Breast epithelium (tissue), 3 donors: ENCODE data around the gene MCF2L2.

ENCODE experiments used
- POLR2A ChIP-seq: fragments of 450-650 bp; IDR thresholded peaks from one replicate; pipeline ENCODE4 v1.6.1; 2016; ENCODE audit warnings: antibody characterized with exemption, mild to moderate bottlenecking, moderate library complexity
- POLR2AphosphoS5 ChIP-seq, 3 donors: sonication (generic); formaldehyde crosslinking; IDR thresholded peaks; one replicate each; pipeline ENCODE4 v1.6.1; 2017; ENCODE audit warnings: antibody characterized with exemption in 3 of 3
- TF ChIP-seq, protein P1 (sequence below), 3 donors: fragments of 450-650 bp; IDR thresholded peaks; one replicate each; pipeline ENCODE4 v1.5.1; 2016 to 2017; ENCODE audit warnings: antibody characterized with exemption in 3 of 3, mild to moderate bottlenecking in 3 of 3, moderate library complexity in 3 of 3

DNA sequence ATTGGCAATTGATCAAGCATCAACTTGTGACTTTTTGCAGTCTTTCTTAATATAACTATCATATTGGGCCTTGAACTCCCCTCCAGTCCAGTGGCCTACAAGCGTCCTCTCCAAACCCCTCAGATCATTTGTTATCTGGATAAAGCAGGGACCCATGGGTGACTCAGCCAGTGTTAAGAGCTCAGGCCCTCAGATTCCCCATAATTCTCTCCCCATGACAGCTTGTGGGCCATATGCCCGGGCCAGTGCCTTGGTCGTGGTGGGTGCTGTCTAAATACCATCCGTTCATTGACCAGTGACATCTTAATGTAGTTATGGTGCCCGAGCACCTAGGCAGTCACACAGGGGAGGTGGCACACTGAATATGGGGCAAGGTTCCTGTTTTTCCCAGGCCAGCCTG lies 18.1 kb downstream of the MCF2L2 start:
- TF ChIP-seq, protein P1, sequence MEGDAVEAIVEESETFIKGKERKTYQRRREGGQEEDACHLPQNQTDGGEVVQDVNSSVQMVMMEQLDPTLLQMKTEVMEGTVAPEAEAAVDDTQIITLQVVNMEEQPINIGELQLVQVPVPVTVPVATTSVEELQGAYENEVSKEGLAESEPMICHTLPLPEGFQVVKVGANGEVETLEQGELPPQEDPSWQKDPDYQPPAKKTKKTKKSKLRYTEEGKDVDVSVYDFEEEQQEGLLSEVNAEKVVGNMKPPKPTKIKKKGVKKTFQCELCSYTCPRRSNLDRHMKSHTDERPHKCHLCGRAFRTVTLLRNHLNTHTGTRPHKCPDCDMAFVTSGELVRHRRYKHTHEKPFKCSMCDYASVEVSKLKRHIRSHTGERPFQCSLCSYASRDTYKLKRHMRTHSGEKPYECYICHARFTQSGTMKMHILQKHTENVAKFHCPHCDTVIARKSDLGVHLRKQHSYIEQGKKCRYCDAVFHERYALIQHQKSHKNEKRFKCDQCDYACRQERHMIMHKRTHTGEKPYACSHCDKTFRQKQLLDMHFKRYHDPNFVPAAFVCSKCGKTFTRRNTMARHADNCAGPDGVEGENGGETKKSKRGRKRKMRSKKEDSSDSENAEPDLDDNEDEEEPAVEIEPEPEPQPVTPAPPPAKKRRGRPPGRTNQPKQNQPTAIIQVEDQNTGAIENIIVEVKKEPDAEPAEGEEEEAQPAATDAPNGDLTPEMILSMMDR (IDR thresholded peaks at IDR 0.05) = no peak
- TF ChIP-seq POLR2AphosphoS5 (IDR thresholded peaks at IDR 0.05) = no peak
- TF ChIP-seq POLR2A = no peak
